ENCODE measurements around the gene SHPK.

SHPK gene

GRCh38 chr17:3636154-3636907, at the start of gene SHPK, which contains the start of gene CTNS:
Gene SHPK, minus strand, starts transcription at chr17:3636250. Its CDS starts 31 bp downstream, at chr17:3636219.
Gene CTNS, plus strand, starts transcription at chr17:3636760. Its CDS starts 3,447 bp downstream, at chr17:3640207.
- H3K4me3 ChIP-seq (ENCODE audit: low read depth in 1 of 2, low read length in 2 of 2) = peak within 1 kb of the TSS; percentile 84 to 95
- peaks cover 4% of the 10 kb centered on the region for H3K4me1 ChIP-seq (ENCODE audit: insufficient read depth, low read length)
- H3K9me3 ChIP-seq (ENCODE audit: low read length) = no peaks in the 10 kb centered on the region
- peak within 1 kb of the TSS; percentile 68 for H3K9ac ChIP-seq (ENCODE audit: low read length)
- H3K36me3 ChIP-seq (ENCODE audit: insufficient read depth, low read length) = no peaks in the 10 kb centered on the region
- H3K27ac ChIP-seq (ENCODE audit: low read depth, low read length) = peak within 1 kb of the TSS; percentile 93
- no peaks in the 10 kb centered on the region for H3K27me3 ChIP-seq (ENCODE audit: control insufficient read depth in 1 of 2, insufficient read depth in 2 of 2, low read length in 2 of 2)

- H3K4me3 ChIP-seq (ENCODE audit: low read depth in 1 of 2, low read length in 2 of 2) = no peak overlapping the region
These were observed 49.1 kb upstream of the SHPK start for GRCh38 chr17:3685174-3685573.

DNA sequence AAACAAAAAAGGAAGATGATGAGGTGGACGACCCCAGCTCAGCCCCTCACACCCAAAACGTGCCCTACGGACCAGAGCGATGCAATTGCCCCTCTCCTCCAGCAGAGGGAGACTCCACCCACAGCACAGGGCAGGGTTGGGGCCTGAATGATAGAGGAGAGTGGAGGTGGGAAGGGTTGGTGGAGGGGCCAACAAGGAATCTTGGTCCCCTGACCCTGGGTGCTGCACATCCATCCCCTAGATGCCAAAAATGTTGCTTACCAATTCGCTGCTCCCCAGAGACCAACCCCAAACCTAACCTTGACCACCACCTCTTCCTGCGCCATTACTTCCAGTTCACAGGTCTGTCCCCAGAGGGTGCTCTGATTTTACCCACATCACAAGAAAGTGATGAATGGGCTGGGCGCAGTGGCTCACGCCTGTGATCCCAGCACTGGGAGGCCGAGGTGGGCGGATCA, 47.0 kb upstream of the SHPK start:
- H3K36me3 ChIP-seq (ENCODE audit: insufficient read depth, low read length) = no peaks in the 10 kb centered on the region
- H3K4me3 ChIP-seq (ENCODE audit: low read depth in 1 of 2, low read length in 2 of 2) = no peak overlapping the region
- no peaks in the 10 kb centered on the region for H3K4me1 ChIP-seq (ENCODE audit: insufficient read depth, low read length)
- H3K27me3 ChIP-seq (ENCODE audit: control insufficient read depth in 1 of 2, insufficient read depth in 2 of 2, low read length in 2 of 2) = peaks cover 0 to 31% of the 10 kb centered on the region in 2 donors
- H3K9ac ChIP-seq (ENCODE audit: low read length) = no peak overlapping the region
- H3K9me3 ChIP-seq (ENCODE audit: low read length) = no peaks in the 10 kb centered on the region
- H3K27ac ChIP-seq (ENCODE audit: low read depth, low read length) = no peak overlapping the region

More at GRCh38 chr17:3685174-3685573, 49.1 kb upstream of the SHPK start:
- no peaks in the 10 kb centered on the region for H3K36me3 ChIP-seq (ENCODE audit: insufficient read depth, low read length)
- H3K27ac ChIP-seq (ENCODE audit: low read depth, low read length) = no peak overlapping the region
- no peaks in the 10 kb centered on the region for H3K4me1 ChIP-seq (ENCODE audit: insufficient read depth, low read length)
- H3K9ac ChIP-seq (ENCODE audit: low read length) = no peak overlapping the region
- no peaks in the 10 kb centered on the region for H3K9me3 ChIP-seq (ENCODE audit: low read length)
- peaks cover 0 to 28% of the 10 kb centered on the region in 2 donors for H3K27me3 ChIP-seq (ENCODE audit: control insufficient read depth in 1 of 2, insufficient read depth in 2 of 2, low read length in 2 of 2)

- H3K27ac ChIP-seq (ENCODE audit: low read depth, low read length) = no peak overlapping the region
- H3K4me3 ChIP-seq (ENCODE audit: low read depth in 1 of 2, low read length in 2 of 2) = no peak overlapping the region
- H3K4me1 ChIP-seq (ENCODE audit: insufficient read depth, low read length) = no peaks in the 10 kb centered on the region
- no peak overlapping the region for H3K9ac ChIP-seq (ENCODE audit: low read length)
- H3K27me3 ChIP-seq (ENCODE audit: control insufficient read depth in 1 of 2, insufficient read depth in 2 of 2, low read length in 2 of 2) = peaks cover 0 to 31% of the 10 kb centered on the region in 2 donors
- H3K9me3 ChIP-seq (ENCODE audit: low read length) = no peaks in the 10 kb centered on the region
- H3K36me3 ChIP-seq (ENCODE audit: insufficient read depth, low read length) = no peaks in the 10 kb centered on the region
These were observed 46.0 kb upstream of the SHPK start for GRCh38 chr17:3682033-3682432.

GRCh38 chr17:3681565-3681964, 45.5 kb upstream of the SHPK start:
- H3K4me3 ChIP-seq (ENCODE audit: low read depth in 1 of 2, low read length in 2 of 2) = no peak overlapping the region
- H3K27me3 ChIP-seq (ENCODE audit: control insufficient read depth in 1 of 2, insufficient read depth in 2 of 2, low read length in 2 of 2) = peaks cover 0 to 31% of the 10 kb centered on the region in 2 donors
- no peak overlapping the region for H3K9ac ChIP-seq (ENCODE audit: low read length)
- no peak overlapping the region for H3K27ac ChIP-seq (ENCODE audit: low read depth, low read length)
- H3K36me3 ChIP-seq (ENCODE audit: insufficient read depth, low read length) = no peaks in the 10 kb centered on the region
- H3K4me1 ChIP-seq (ENCODE audit: insufficient read depth, low read length) = no peaks in the 10 kb centered on the region
- H3K9me3 ChIP-seq (ENCODE audit: low read length) = no peaks in the 10 kb centered on the region

GRCh38 chr17:3681057-3681456, 45.0 kb upstream of the SHPK start:
- Histone ChIP-seq H3K4me3 (ENCODE audit: low read depth in 1 of 2, low read length in 2 of 2) (no peak overlapping the region), H3K4me1 (ENCODE audit: insufficient read depth, low read length) (no peaks in the 10 kb centered on the region), H3K27ac (ENCODE audit: low read depth, low read length) (no peak overlapping the region), H3K9me3 (ENCODE audit: low read length) (no peaks in the 10 kb centered on the region), H3K27me3 (ENCODE audit: control insufficient read depth in 1 of 2, insufficient read depth in 2 of 2, low read length in 2 of 2) (peaks cover 0 to 31% of the 10 kb centered on the region in 2 donors), H3K36me3 (ENCODE audit: insufficient read depth, low read length) (no peaks in the 10 kb centered on the region), H3K9ac (ENCODE audit: low read length) (no peak overlapping the region)

DNA sequence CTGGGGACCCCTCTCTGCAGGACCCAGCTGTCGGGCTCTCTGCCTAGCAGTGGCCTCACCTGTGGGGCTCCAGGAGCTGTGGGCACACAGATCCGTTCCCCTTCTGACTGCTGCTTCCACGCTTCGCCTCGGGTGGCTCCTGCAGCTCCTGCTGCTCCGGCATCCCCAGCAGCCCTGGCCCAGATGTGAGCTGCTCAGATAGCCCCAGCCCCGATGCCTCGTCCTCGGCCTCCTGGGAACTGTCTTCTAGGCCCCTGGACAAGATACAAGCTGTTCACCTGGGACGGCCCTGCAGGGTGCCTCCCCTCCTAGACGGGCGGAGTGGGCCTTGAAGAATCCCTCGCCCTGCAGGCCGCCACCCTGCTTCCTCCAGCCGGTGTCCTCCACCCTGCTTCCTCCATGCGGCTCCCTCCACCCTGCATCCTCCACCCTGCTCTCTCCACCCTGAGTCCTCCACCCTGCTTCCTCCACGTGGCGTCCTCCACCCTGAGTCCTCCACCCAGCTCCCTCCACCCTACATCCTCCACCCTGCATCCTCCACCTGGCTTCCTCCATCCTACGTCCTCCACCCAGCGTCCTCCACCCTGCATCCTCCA, 43.6 kb upstream of the SHPK start:
- Histone ChIP-seq H3K4me3 (ENCODE audit: low read depth in 1 of 2, low read length in 2 of 2) (no peak overlapping the region), H3K27ac (ENCODE audit: low read depth, low read length) (no peak overlapping the region), H3K36me3 (ENCODE audit: insufficient read depth, low read length) (no peaks in the 10 kb centered on the region), H3K27me3 (ENCODE audit: control insufficient read depth in 1 of 2, insufficient read depth in 2 of 2, low read length in 2 of 2) (peaks cover 0 to 26% of the 10 kb centered on the region in 2 donors), H3K4me1 (ENCODE audit: insufficient read depth, low read length) (no peaks in the 10 kb centered on the region), H3K9ac (ENCODE audit: low read length) (no peak overlapping the region), H3K9me3 (ENCODE audit: low read length) (no peaks in the 10 kb centered on the region)

DNA sequence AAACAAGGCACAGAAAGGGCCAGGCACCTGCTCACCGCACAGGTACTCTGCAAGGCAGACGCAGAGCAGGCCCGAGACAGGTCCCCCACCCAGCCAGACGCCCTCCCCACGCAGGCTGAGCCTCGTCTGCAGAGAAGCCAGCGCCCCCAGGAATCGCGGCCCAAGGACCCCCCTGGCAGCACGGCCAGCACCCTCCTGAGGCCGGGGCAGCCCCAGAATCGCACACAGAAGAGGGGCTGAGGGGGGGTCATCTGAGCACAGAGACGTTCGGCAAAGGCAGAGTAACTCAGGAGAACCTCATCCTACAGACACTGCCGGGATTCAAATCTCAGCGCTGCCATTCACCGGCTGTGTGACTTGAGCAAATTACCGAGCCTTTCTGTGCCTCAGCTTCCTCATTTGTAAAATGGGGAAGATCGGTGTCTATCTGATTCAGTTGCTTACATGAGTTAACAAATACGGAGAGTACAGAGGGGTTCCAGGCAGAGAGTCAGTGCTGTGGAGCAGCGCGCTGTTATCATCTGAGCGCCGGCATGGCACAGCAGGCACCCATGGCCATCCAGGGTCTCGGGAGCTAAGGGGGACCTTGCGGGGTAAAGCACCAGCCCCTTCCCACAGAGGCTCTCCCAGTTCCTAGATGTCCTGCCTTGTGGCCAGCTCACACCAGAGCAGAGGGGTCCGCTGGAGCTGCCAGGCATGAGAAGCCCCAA, 42.9 kb upstream of the SHPK start:
- Histone ChIP-seq H3K27ac (ENCODE audit: low read depth, low read length) (no peak overlapping the region), H3K9ac (ENCODE audit: low read length) (no peak overlapping the region), H3K27me3 (ENCODE audit: control insufficient read depth in 1 of 2, insufficient read depth in 2 of 2, low read length in 2 of 2) (peaks cover 0 to 24% of the 10 kb centered on the region in 2 donors), H3K4me3 (ENCODE audit: low read depth in 1 of 2, low read length in 2 of 2) (no peak overlapping the region), H3K36me3 (ENCODE audit: insufficient read depth, low read length) (no peaks in the 10 kb centered on the region), H3K9me3 (ENCODE audit: low read length) (no peaks in the 10 kb centered on the region), H3K4me1 (ENCODE audit: insufficient read depth, low read length) (no peaks in the 10 kb centered on the region)

GRCh38 chr17:3678095-3678820, 42.2 kb upstream of the SHPK start:
- no peak overlapping the region for H3K9ac ChIP-seq (ENCODE audit: low read length)
- H3K9me3 ChIP-seq (ENCODE audit: low read length) = no peaks in the 10 kb centered on the region
- peaks cover 0 to 17% of the 10 kb centered on the region in 2 donors for H3K27me3 ChIP-seq (ENCODE audit: control insufficient read depth in 1 of 2, insufficient read depth in 2 of 2, low read length in 2 of 2)
- no peaks in the 10 kb centered on the region for H3K36me3 ChIP-seq (ENCODE audit: insufficient read depth, low read length)
- H3K4me1 ChIP-seq (ENCODE audit: insufficient read depth, low read length) = no peaks in the 10 kb centered on the region
- no peak overlapping the region for H3K4me3 ChIP-seq (ENCODE audit: low read depth in 1 of 2, low read length in 2 of 2)
- H3K27ac ChIP-seq (ENCODE audit: low read depth, low read length) = no peak overlapping the region

DNA sequence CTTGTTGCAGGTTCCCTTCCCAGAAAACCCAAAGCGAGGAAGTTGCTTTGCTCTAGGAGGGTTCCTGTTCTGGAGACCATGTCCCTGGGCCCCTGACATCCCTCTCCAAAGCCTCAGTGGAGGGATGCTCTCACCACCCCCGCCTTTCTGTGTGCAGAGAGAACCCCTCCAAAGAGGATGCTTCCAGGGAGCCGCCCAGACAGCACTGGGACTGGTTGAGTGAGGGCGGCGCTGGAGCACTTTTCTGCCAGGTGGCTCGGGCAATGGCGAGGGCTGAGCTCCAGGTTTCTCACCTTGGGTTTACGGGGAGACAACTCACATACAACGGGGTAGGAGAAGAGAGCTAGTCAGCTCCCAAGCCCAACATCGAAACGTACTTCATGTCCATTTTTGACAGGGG, 39.8 kb upstream of the SHPK start:
- no peak overlapping the region for H3K9ac ChIP-seq (ENCODE audit: low read length)
- no peaks in the 10 kb centered on the region for H3K4me1 ChIP-seq (ENCODE audit: insufficient read depth, low read length)
- peaks cover 5% of the 10 kb centered on the region for H3K36me3 ChIP-seq (ENCODE audit: insufficient read depth, low read length)
- no peak overlapping the region for H3K27ac ChIP-seq (ENCODE audit: low read depth, low read length)
- no peak overlapping the region for H3K4me3 ChIP-seq (ENCODE audit: low read depth in 1 of 2, low read length in 2 of 2)
- peaks cover 0 to 3% of the 10 kb centered on the region in 2 donors for H3K27me3 ChIP-seq (ENCODE audit: control insufficient read depth in 1 of 2, insufficient read depth in 2 of 2, low read length in 2 of 2)
- no peaks in the 10 kb centered on the region for H3K9me3 ChIP-seq (ENCODE audit: low read length)

DNA sequence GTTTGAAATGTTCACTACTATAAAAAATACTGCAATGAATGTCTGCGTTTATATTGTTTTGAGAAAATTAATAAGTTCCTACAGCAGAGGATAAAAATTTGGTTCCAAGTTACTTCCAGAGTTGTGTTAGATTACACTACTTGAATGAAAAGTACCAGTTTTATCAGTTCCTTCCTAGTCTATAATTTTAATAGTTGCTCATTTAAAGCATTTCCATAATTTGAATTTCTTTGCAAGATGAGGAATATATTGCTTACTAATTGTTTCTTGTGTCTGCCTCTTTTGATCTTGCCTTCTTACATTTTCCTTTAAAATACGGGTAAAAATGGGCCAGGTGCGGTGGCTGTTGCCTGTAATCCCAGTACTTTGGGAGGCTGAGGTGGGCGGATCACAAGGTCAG, 36.5 kb upstream of the SHPK start:
- Histone ChIP-seq H3K9ac (ENCODE audit: low read length) (no peak overlapping the region), H3K27ac (ENCODE audit: low read depth, low read length) (no peak overlapping the region), H3K4me3 (ENCODE audit: low read depth in 1 of 2, low read length in 2 of 2) (no peak overlapping the region), H3K36me3 (ENCODE audit: insufficient read depth, low read length) (peaks cover 5% of the 10 kb centered on the region), H3K9me3 (ENCODE audit: low read length) (no peaks in the 10 kb centered on the region), H3K27me3 (ENCODE audit: control insufficient read depth in 1 of 2, insufficient read depth in 2 of 2, low read length in 2 of 2) (no peaks in the 10 kb centered on the region), H3K4me1 (ENCODE audit: insufficient read depth, low read length) (peaks cover 12% of the 10 kb centered on the region)
